Kidney capillary endothelial cell (primary cell): ENCODE data around the gene FLT1.

Experiments
- DNase-seq: peaks from one replicate; pipeline ENCODE4 v3.0.0-alpha.2; 2018; ENCODE audit warnings: low spot score

The FLT1 gene

GRCh38 chr13:28379371-28380083 lies 115.4 kb downstream of the FLT1 start:
- no peak for DNase-seq

DNA sequence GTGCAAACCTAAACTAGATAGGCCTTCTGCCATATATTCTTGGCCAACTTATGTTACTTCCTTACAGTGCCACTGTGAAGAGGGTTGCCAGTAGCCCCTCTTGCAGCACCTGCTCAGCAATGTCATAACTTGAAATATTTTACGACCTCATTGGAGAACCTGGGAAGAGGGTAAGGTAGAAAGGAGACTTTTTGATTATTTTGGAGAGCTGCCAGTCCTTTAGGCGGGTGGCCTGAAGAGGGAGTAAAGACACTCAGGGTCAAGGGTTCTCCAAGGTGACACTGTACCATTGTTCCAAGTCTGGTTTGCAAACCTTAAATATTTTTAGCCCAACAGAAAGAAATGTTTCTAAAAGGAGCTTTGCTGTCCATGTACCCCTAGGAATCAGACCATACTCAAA lies 118.3 kb downstream of the FLT1 start:
- no peak for DNase-seq

GRCh38 chr13:28375250-28375930 lies 119.5 kb downstream of the FLT1 start:
- DNase-seq: no peak

DNA sequence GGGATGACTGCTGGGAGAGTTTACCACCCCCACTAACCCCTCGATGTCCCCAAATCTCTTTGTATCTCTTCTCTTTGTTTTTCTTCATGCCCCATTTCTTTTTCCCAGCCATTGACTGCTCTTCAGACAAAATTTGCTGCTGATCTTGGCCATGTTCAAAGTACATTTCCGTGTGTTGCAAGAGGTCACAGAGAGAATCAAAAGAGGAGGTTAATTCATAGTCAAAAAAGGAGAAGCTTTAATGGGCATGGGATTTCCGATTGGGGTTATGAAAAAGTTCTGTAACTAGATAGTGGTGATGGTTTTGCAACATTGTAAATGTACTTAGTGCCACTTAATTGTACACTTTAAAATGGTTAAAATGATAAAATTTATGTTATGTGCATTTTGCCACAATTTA lies 121.1 kb downstream of the FLT1 start:
- no peak for DNase-seq

DNA sequence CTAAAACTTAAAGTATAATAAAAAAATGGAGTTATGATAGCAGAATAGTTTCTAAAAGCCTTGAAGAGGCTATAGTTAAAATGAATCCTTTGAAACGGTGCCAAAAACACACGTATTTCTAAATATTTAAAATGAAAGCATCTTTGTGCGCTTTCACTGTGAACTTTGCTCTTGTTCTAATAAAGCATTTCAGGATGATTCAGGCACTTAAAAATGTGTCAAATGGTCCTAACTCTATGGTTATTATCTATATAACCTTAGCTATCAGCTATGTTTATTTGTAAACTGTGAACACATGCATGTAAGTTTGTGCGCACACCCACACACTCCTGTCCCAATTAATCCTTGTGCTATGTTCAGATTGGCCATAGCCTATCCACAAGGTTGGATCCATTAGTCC lies 124.5 kb downstream of the FLT1 start:
- no peak for DNase-seq

- no peak for DNase-seq
Observed at GRCh38 chr13:28358708-28359107, 136.2 kb downstream of the FLT1 start.

DNA sequence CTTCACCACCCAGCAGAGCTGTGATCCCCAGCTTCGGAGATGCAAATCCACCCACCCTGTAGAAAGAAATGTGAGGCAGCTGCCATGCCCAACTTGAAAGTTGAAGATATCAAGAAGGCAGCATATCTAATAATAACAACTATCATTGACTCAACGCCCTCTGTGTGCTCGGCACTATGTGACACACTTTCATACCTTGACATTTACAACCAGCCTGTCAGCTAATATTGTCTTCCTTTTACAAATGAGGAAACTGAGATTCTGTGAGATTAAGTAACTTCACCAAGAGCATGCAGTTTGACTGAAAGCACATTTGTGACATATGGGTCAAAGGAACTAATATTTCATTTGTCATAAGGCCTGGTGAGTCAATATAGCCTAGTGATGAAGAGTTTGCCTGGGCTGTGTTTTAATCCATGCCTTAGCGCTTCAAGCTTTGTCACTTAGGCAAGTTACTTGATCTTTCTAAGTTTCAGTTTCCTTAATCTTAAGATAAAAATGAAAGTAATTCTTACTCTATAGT lies 137.0 kb downstream of the FLT1 start:
- DNase-seq: no peak

DNA sequence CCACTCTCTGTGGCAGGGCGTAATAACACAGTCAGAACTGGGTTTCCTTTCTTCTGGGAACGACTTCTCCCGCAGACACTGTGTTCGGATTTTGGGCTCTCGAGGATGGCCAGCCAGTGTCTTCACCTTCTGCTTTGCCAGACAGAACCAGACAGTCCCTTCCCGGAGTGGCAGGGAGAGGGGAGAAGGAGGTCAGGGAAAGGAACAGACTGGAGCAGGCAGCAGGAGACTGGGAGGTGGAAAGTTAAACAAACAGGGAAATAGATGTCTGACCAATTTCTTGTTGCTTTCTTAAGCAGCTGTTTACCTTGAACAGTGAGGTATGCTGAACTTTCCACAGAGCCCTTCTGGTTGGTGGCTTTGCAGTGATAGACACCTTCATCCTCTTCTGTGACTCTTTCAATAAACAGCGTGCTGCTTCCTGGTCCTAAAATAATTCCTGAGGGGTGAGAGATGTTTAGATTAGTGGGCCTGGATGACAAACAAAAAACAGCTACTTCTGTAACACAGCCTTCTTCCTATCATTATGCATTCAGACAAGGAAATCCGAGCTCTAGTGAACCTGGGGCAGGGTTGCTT lies 137.6 kb downstream of the FLT1 start:
- no peak for DNase-seq

DNA sequence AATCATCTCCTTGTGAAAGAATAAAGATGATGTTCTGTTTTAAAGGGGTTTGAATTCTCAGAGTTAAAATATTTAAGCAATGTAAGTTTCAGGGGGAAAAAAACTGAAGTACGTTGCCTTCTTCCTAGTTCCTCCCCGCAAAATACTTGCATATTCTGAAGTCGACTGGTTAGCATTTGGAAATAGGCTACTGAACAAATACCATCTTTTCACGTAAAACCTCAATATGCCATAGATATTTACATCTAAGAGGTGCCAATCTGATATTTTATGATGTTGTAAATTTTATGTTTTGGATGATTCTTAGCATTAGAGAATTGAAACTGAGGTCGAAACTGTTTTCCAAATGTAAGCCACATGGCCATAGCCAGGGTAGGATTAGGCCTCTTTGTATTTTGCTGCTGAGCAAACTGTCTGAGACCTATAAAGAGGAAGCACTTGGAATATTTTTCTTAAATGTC lies 138.3 kb downstream of the FLT1 start:
- DNase-seq: no peak

- DNase-seq: no peak
Observed at GRCh38 chr13:28355822-28356371, 139.0 kb downstream of the FLT1 start.

GRCh38 chr13:28355046-28355821 lies 139.7 kb downstream of the FLT1 start:
- no peak for DNase-seq

DNA sequence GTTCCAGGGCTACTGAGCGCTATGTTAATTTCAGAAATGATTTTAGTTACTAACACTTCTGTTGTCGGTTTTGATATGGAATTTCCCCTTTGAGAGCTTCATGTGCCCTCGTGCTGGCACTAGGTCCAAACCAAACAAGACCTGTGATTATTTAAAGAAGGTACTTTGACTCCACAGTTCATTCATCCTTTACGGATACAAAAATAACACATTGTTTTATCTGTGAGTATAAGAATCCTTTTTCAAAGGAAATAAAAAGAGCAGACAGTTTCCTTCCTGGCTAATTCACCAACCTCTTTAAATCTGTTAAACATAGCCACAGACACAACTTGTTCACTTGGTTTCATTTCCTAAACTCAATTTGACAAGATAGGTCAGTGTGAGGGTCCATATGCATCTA lies 141.2 kb downstream of the FLT1 start:
- DNase-seq: no peak

GRCh38 chr13:28349907-28350654 lies 144.8 kb downstream of the FLT1 start:
- DNase-seq: no peak

- no peak for DNase-seq
Observed at GRCh38 chr13:28349371-28349770, 145.6 kb downstream of the FLT1 start.

GRCh38 chr13:28347456-28348371 lies 147.2 kb downstream of the FLT1 start:
- no peak for DNase-seq

GRCh38 chr13:28346154-28346553 lies 148.8 kb downstream of the FLT1 start:
- no peak for DNase-seq

DNA sequence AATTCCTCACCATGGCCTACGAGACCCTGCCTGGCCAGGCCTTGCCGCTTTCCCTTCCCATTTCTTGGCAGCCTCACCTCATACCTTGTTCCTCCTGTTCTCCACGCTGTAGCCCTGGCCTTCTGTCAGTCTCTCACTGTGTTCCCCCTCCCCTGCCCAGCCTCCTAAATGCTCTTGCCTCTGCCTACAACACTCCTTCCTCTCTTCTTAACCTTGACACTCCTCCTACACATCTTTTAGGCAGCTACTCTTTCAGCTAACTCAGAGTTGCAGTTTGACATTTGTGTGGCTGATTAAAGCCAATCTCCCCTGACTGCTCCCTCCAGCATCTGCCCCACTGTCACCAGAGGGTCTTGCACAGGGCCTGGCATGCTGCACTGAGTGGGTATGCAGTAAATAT lies 150.8 kb downstream of the FLT1 start:
- DNase-seq: no peak

GRCh38 chr13:28342251-28342650 lies 152.7 kb downstream of the FLT1 start:
- DNase-seq: no peak

GRCh38 chr13:28340272-28340793 lies 154.6 kb downstream of the FLT1 start:
- DNase-seq: no peak

DNA sequence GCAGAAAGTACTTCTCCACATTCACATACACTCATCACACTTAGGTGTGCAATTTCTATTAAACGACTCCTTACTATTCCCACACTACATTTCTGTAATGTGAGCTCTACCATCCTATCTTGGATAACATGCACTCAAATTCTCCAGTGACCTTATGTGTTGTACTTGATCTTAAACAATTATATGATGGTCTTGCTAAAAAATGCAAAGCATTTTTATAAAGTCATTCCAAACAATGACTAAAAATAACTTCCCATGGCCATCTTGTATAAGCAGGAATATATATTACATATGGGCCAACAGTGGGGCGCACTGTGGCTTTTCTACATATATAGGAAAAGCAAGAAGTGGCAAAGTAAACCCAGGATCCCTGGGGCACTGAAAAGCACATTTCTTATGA lies 155.5 kb downstream of the FLT1 start:
- no peak for DNase-seq
